Calu3 (cell line): ENCODE measurements around the gene IFNA7. TPM values are rescaled to one million over a fixed set of nuclear protein-coding genes. Genes with fewer than 3 reads are reported as not detected.
"Not testable (repeated sequence)": the region's sequence is repeated elsewhere in the genome, so short reads cannot be mapped to it uniquely, and the experiment has no call there.

ENCODE experiments used
- BruUV-seq: library from RNA; stranded (reverse); fragments of 400-500 nt; replicated peaks from 2 replicates; lab custom pipeline; 2021; lab: Mats Ljungman, UMichigan
- CTCF ChIA-PET: fragments of 300-600 bp; sonication (Branson Sonifier 250); formaldehyde crosslinking; loops from one replicate; lab custom pipeline; 2022; ENCODE audit warnings: antibody characterized with exemption; lab: Charles Lee
- DNase-seq: peaks from one replicate; pipeline ENCODE4 v3.0.0; 2022
- H3K27ac Mint-ChIP-seq: one replicate; pipeline ENCODE4 v1.8.0; 2022; ENCODE audit warnings: mixed read lengths; ENCODE audit not compliant: unreplicated experiment
- H3K27me3 Mint-ChIP-seq: one replicate; pipeline ENCODE4 v1.8.0; 2022; ENCODE audit warnings: mixed read lengths; ENCODE audit not compliant: unreplicated experiment
- H3K36me3 Mint-ChIP-seq: one replicate; pipeline ENCODE4 v1.8.0; 2022; ENCODE audit warnings: mild to moderate bottlenecking, moderate library complexity, mixed read lengths; ENCODE audit not compliant: insufficient read depth, unreplicated experiment
- H3K4me1 Mint-ChIP-seq: one replicate; pipeline ENCODE4 v1.8.0; 2022; ENCODE audit warnings: mild to moderate bottlenecking, low read depth, mixed read lengths; ENCODE audit not compliant: unreplicated experiment
- H3K4me3 Mint-ChIP-seq: one replicate; pipeline ENCODE4 v1.8.0; 2022; ENCODE audit warnings: mild to moderate bottlenecking, low read depth, moderate library complexity, mixed read lengths; ENCODE audit not compliant: unreplicated experiment
- H3K9me3 Mint-ChIP-seq: one replicate; pipeline ENCODE4 v1.8.0; 2022; ENCODE audit warnings: low read depth, mixed read lengths; ENCODE audit not compliant: unreplicated experiment
- intact Hi-C: fragments of 100-400 bp; cut with micrococcal nuclease; formaldehyde crosslinking; loops from one replicate; pipeline ENCODE4 v1.10.0; 2022; ENCODE audit not compliant: unreplicated experiment
- total RNA-seq: library from RNA; stranded (reverse); gene quantifications from 2 replicates; pipeline ENCODE4 v1.2.3, GENCODE V29; 2022
- TF ChIP-seq, protein P1 (sequence below): fragments of 200-600 bp; IDR thresholded peaks from one replicate; pipeline ENCODE4 v1.8.0; 2022; ENCODE audit warnings: antibody characterized with exemption; ENCODE audit not compliant: unreplicated experiment

Gene IFNA7
- total RNA-seq, 1 experiment from 2014 or later, result not detected

DNA sequence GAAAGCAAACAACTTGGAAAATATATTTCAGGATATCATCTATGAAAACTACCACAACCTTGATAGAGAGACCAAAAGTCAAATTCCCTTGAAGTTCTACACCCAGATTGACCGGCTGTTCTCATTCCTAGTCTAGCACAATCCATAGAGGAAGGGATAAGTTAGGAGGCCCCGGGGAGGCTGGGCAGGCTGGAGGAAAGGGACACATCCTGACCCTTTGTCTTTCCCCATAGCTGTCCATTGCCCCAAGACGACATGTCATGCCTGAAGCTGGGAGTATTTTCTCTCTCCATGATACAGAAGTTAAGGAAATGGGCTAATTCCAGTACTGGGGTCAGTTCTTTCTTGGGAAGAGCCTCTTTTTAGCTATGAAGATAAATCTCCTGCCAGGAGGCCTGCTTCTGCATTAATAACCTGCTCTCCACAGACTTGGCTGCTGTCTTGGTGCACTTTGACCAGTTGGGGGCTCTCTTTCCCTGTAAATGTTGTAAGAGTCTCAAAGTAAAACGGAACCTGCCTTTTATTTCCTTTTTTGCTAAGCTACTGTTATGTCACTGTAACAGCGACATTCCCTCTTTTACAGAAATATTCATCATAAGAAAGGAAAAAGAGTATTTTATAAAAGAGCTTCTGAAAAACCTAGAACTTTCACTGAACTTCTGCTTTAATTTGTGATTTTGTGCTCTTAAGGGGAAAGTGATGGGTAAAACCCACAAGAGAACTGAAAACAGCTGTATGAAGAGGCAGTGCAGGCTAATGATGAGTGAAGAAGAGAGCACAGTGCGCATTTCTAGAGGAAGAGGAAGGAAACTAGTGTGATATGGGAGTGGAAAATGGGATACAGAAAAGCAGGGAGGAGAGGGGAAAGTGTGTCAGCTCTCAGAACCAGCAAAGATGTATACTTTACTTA is 6.9 kb downstream of the IFNA7 start:
- H3K4me3 Mint-ChIP-seq, H3K9me3 Mint-ChIP-seq, H3K4me1 Mint-ChIP-seq, intact Hi-C loops, H3K27ac Mint-ChIP-seq, H3K36me3 Mint-ChIP-seq, BruUV-seq: not testable (repeated sequence)
- CTCF ChIA-PET, result interaction anchor here (0.6 to 1.7 kb wide), 3 partner anchors 12 to 495 kb away, joined by 3 to 10 read pairs (median 4); no protein-coding TSS in a partner anchor
- TF ChIP-seq, protein P1, sequence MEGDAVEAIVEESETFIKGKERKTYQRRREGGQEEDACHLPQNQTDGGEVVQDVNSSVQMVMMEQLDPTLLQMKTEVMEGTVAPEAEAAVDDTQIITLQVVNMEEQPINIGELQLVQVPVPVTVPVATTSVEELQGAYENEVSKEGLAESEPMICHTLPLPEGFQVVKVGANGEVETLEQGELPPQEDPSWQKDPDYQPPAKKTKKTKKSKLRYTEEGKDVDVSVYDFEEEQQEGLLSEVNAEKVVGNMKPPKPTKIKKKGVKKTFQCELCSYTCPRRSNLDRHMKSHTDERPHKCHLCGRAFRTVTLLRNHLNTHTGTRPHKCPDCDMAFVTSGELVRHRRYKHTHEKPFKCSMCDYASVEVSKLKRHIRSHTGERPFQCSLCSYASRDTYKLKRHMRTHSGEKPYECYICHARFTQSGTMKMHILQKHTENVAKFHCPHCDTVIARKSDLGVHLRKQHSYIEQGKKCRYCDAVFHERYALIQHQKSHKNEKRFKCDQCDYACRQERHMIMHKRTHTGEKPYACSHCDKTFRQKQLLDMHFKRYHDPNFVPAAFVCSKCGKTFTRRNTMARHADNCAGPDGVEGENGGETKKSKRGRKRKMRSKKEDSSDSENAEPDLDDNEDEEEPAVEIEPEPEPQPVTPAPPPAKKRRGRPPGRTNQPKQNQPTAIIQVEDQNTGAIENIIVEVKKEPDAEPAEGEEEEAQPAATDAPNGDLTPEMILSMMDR, result peak; percentile 34
- peak; percentile 36 for DNase-seq
- peaks cover 25% of the 10 kb centered on the region for H3K27me3 Mint-ChIP-seq

DNA sequence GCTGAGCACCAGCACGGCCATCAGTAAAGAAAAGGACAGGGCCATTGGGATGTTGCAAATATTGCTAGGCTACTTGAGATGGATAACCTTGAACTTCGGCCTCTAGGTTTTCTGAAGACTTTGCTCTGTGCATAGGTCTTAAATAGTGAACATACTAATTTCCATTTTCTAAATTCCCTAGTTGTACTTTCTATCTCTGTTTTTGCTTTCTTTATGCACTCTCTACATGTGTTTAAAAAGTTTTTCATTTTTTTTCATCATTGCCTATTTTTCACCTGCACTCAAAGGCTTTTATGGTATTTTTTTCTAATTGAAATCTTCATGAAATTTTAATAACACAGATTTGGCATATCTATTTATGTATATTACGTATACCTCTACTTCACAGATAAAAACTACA is 14.5 kb downstream of the IFNA7 start, which contains the start of gene IFNA4:
Gene IFNA4, minus strand, starts transcription at position 101 of the 400 bp plus-strand sequence. Its CDS starts 56 bp downstream, at position 45.
- H3K9me3 Mint-ChIP-seq, H3K27ac Mint-ChIP-seq, H3K4me3 Mint-ChIP-seq, intact Hi-C loops, H3K36me3 Mint-ChIP-seq, H3K27me3 Mint-ChIP-seq, CTCF ChIA-PET, BruUV-seq, DNase-seq, H3K4me1 Mint-ChIP-seq: not testable (repeated sequence)

DNA sequence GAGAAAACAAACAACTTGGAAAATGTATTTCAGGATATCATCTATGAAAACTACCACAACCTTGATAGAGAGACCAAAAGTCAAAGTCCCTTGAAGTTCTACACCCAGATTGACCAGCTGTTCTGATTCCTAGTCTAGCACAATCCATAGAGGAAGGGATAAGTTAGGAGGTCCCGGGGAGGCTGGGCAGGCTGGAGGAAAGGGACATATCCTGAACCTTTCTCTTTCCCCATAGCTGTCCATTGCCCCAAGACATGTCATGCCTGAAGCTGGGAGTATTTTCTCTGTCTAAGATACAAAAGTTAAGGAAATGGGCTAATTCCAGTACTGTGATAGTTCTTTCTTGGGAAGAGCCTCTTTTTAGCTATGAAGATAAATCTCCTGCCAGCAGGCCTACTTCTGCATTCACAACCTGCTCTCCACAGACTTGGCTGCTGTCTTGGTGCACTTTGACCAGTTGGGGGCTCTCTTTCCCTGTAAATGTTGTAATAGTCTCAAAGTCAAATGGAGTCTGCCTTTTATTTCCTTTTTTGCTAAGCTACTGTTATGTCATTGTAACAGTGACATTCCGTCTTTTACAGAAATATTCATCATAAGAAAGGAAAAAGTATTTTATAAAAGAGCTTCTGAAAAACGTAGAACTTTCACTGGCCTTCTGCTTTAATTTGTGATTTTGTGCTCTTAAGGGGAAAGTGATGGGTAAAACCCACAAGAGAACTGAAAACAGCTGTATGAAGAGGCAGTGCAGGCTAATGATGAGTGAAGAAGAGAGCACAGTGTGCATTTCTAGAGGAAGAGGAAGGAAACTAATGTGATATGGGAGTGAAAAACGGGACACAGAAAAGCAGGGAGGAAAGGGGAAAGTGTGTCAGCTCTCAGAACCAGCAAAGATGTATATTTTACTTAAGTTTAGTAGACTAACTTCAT is 18.9 kb downstream of the IFNA7 start:
- H3K9me3 Mint-ChIP-seq, H3K36me3 Mint-ChIP-seq, BruUV-seq, H3K4me1 Mint-ChIP-seq, H3K27ac Mint-ChIP-seq, H3K4me3 Mint-ChIP-seq, intact Hi-C loops, H3K27me3 Mint-ChIP-seq: not testable (repeated sequence)
- peak; percentile 24 for DNase-seq
- TF ChIP-seq, protein P1, result peak; percentile 43
- CTCF ChIA-PET, result interaction anchor here (1.3 kb wide), 1 partner anchor 12 kb away, joined by 4 read pairs; no protein-coding TSS in a partner anchor

GRCh38 chr9:21174671-21175070 is 27.3 kb downstream of the IFNA7 start:
- CTCF ChIA-PET, result no interaction called here
- no TSS peak for BruUV-seq
- H3K36me3 Mint-ChIP-seq, result no peaks in the 10 kb centered on the region
- TF ChIP-seq, protein P1, result no peak
- no peaks in the 10 kb centered on the region for H3K4me1 Mint-ChIP-seq
- H3K4me3 Mint-ChIP-seq, result no peak overlapping the region
- no peaks in the 10 kb centered on the region for H3K9me3 Mint-ChIP-seq
- no peak for DNase-seq
- intact Hi-C loops, result no loop called here
- H3K27ac Mint-ChIP-seq, result no peak overlapping the region
- H3K27me3 Mint-ChIP-seq, result peaks cover 14% of the 10 kb centered on the region
